ENCODE measurements around the gene PCIF1.
"Not testable (repeated sequence)": the region's sequence is repeated elsewhere in the genome, so short reads cannot be mapped to it uniquely, and the experiment has no call there.

The PCIF1 gene

DNA sequence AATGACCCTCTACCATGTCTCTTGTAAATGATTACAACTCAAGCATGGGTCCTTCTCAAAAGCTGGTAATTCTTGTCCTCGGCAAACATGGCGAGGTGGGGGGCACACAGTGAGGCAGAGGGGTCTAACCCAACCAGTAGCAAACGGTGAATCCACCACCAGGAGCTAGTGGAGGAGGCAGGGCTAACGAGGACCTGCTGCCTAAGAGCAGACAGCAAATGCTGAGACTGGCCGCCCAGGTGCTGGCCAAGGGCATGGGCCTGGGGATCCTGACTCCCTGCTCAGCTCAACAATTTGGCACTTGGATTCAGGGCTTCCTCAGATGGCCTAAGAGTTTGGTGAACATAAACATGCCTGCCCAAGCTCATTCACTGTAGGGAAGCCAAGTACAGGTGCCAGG is 18.4 kb downstream of the PCIF1 start:
- Histone ChIP-seq H3K27ac (no peak overlapping the region), H3K27me3 (no peaks in the 10 kb centered on the region), H3K9me3 (no peaks in the 10 kb centered on the region), H3K4me3 (ENCODE audit: low read depth in 1 of 2, low read length in 1 of 2) (no peak overlapping the region), H3K4me1 (ENCODE audit: control insufficient read depth in 1 of 2, insufficient read depth in 1 of 2, low read depth in 1 of 2, low read length in 1 of 2) (no peaks in the 10 kb centered on the region), H3K36me3 (peaks cover 85% of the 10 kb centered on the region)
- no peak for TF ChIP-seq CTCF (IDR thresholded peaks at IDR 0.05)

DNA sequence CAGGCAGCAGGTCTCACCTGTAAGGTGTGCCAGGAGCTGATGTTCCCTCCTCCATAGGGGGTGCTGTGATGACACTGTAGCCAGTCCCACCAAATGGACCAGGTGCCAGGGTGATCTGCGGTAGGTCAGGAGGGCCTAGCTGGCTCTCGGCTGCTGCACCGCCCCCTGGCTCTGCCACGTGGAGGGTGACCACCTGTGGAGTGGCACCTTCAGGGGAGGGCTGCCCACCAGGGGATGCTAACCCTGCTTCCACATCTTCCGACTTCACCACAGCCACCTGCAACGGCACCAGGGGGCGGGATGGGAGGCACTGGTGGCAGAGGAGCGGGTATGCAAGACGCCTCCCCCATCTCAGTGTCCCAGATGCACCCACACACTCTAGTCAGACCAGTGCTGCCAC is 19.2 kb downstream of the PCIF1 start:
- Histone ChIP-seq H3K9me3 (no peaks in the 10 kb centered on the region), H3K4me1 (ENCODE audit: control insufficient read depth in 1 of 2, insufficient read depth in 1 of 2, low read depth in 1 of 2, low read length in 1 of 2) (no peaks in the 10 kb centered on the region), H3K27ac (no peak overlapping the region), H3K36me3 (peaks cover 85% of the 10 kb centered on the region), H3K4me3 (ENCODE audit: low read depth in 1 of 2, low read length in 1 of 2) (no peak overlapping the region), H3K27me3 (no peaks in the 10 kb centered on the region)
- no peak for TF ChIP-seq CTCF (IDR thresholded peaks at IDR 0.05)

DNA sequence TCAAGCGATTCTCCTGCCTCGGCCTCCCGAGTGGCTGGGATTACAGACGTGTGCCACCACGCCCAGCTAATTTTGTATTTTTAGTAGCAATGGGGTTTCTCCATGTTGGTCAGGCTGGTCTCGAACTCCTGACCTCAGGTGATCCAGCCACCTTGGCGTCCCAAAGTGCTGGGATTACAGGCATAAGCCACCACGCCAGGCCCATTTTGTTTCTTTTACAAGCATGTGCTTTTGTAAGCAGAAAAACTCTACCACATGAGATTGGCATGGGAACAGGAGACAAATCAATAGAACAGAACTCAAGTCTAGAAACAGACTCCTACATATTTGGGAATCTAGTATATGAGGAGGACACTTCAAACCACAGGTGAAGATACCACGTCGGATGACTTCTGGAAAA is 21.8 kb downstream of the PCIF1 start:
- H3K9me3 ChIP-seq; H3K27me3 ChIP-seq; H3K4me1 ChIP-seq (ENCODE audit: control insufficient read depth in 1 of 2, insufficient read depth in 1 of 2, low read depth in 1 of 2, low read length in 1 of 2); H3K4me3 ChIP-seq (ENCODE audit: low read depth in 1 of 2, low read length in 1 of 2); H3K27ac ChIP-seq: not testable (repeated sequence)
- H3K36me3 ChIP-seq, result peaks cover 85% of the 10 kb centered on the region

GRCh38 chr20:45957021-45957941 is 22.8 kb downstream of the PCIF1 start:
- Histone ChIP-seq H3K4me3 (ENCODE audit: low read depth in 1 of 2, low read length in 1 of 2) (no peak overlapping the region), H3K27me3 (no peaks in the 10 kb centered on the region), H3K36me3 (peaks cover 85% of the 10 kb centered on the region), H3K9me3 (no peaks in the 10 kb centered on the region), H3K27ac (no peak overlapping the region), H3K4me1 (ENCODE audit: control insufficient read depth in 1 of 2, insufficient read depth in 1 of 2, low read depth in 1 of 2, low read length in 1 of 2) (no peaks in the 10 kb centered on the region)
- no peak for TF ChIP-seq CTCF (IDR thresholded peaks at IDR 0.05)

- Histone ChIP-seq H3K36me3 (peaks cover 85% of the 10 kb centered on the region), H3K27me3 (no peaks in the 10 kb centered on the region), H3K9me3 (no peaks in the 10 kb centered on the region), H3K4me3 (ENCODE audit: low read depth in 1 of 2, low read length in 1 of 2) (no peak overlapping the region), H3K27ac (no peak overlapping the region), H3K4me1 (ENCODE audit: control insufficient read depth in 1 of 2, insufficient read depth in 1 of 2, low read depth in 1 of 2, low read length in 1 of 2) (no peaks in the 10 kb centered on the region)
- TF ChIP-seq CTCF (IDR thresholded peaks at IDR 0.05), result no peak
Measured at GRCh38 chr20:45958593-45958992, 24.1 kb downstream of the PCIF1 start.

GRCh38 chr20:45959126-45959525 is 24.6 kb downstream of the PCIF1 start:
- no peak overlapping the region for H3K27ac ChIP-seq
- no peak for TF ChIP-seq CTCF (IDR thresholded peaks at IDR 0.05)

More at GRCh38 chr20:45959126-45959525, 24.6 kb downstream of the PCIF1 start:
- no peaks in the 10 kb centered on the region for H3K27me3 ChIP-seq
- H3K4me3 ChIP-seq (ENCODE audit: low read depth in 1 of 2, low read length in 1 of 2), result no peak overlapping the region
- H3K9me3 ChIP-seq, result no peaks in the 10 kb centered on the region
- H3K4me1 ChIP-seq (ENCODE audit: control insufficient read depth in 1 of 2, insufficient read depth in 1 of 2, low read depth in 1 of 2, low read length in 1 of 2), result no peaks in the 10 kb centered on the region
- peaks cover 85% of the 10 kb centered on the region for H3K36me3 ChIP-seq
